D721Med (cell line): ENCODE measurements around the gene CCDC127.

Experiments
- DNase-seq: peaks from one replicate; pipeline ENCODE4 v3.0.0; 2011; ENCODE audit warnings: low spot score; ENCODE audit not compliant: insufficient read length
- FAIRE-seq: peaks from 2 replicates; lab custom pipeline; 2011; peaks lifted over from hg19 to GRCh38; lab: Jason Lieb, UNC
- TF ChIP-seq, protein P1 (sequence below): IDR thresholded peaks from 2 replicates; pipeline ENCODE4 v1.5.1; 2012; ENCODE audit warnings: mild to moderate bottlenecking, control low read depth; ENCODE audit not compliant: insufficient read depth; ENCODE audit errors: missing control alignments

Gene CCDC127

DNA sequence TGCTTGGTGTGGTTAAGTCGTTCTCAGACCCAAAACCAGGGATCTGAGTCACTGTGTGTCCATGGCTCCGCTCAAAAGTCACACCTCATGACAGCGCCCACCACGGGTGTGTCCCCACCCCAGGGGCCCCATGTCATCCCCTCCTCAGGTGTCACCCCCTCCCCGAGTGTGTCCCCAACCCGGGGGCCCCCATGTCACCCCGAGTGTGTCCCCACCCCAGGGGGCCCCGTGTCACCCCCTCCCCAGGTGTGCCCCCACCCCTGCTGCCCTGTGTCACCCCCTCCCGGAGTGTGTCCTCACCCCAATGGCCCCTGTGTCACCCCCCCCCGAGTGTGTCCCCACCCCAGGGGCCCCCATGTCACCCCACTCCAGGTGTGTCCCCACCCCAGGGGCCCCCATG is 21.6 kb downstream of the CCDC127 start:
- TF ChIP-seq, protein P1, sequence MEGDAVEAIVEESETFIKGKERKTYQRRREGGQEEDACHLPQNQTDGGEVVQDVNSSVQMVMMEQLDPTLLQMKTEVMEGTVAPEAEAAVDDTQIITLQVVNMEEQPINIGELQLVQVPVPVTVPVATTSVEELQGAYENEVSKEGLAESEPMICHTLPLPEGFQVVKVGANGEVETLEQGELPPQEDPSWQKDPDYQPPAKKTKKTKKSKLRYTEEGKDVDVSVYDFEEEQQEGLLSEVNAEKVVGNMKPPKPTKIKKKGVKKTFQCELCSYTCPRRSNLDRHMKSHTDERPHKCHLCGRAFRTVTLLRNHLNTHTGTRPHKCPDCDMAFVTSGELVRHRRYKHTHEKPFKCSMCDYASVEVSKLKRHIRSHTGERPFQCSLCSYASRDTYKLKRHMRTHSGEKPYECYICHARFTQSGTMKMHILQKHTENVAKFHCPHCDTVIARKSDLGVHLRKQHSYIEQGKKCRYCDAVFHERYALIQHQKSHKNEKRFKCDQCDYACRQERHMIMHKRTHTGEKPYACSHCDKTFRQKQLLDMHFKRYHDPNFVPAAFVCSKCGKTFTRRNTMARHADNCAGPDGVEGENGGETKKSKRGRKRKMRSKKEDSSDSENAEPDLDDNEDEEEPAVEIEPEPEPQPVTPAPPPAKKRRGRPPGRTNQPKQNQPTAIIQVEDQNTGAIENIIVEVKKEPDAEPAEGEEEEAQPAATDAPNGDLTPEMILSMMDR: no peak
- DNase-seq (no peak), FAIRE-seq (no peak)

DNA sequence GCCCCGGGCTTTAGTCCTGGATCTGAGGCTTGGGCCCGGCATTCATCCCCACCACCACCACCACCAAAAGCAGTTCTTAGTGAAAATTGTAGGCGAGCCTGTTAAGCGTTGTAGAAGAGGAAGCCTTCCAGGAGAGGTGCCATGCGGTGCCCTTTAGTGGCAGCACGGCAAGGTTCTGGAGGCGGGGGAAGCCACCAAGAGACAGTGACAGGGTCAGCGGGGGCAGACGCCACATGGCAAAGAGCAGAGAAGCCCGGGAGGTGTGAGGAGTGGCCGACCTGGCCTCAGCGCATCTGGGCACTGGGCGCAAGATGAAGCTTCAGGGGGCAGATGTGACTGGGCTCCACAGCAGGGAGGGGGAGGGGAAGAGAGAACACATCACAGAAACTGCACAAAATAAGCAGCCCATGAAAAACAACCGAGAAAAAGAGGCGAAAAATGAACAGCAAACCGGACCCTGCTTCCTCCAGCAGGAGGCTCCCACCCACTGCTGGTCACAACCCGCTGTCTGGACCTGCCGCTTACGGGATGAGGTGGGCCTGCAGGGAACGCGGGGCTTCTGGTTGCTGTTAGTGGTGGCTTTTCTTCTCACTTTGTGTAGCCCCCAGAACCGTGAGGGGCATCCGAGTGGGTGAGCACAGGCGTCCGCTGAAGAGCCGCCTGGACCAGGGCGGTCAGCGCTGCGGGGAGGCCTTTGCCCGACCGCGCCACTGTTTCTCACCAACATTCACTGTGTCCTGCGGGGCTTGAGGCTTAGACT is 22.4 kb downstream of the CCDC127 start:
- DNase-seq (no peak), FAIRE-seq (no peak)
- TF ChIP-seq, protein P1: peak; percentile 23

DNA sequence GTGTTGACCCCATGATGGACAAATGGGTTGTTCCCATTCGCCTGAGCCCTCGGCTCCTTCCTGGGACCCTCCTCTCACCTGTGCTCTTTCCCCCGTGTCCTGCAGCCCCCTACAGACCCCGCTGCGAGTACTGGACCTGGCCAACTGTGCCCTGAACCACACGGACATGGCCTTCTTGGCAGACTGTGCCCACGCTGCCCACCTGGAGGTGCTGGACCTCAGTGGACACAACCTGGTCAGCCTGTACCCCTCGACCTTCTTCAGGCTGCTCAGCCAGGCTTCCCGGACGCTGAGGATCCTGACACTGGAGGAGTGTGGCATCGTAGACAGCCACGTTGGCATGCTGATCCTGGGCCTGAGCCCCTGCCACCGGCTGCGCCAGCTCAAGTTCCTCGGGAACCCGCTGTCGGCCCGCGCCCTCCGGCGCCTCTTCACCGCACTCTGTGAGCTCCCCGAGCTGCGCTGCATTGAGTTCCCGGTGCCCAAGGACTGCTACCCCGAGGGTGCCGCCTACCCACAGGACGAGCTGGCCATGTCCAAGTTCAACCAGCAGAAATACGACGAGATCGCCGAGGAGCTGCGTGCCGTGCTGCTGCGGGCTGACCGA is 23.2 kb downstream of the CCDC127 start:
- TF ChIP-seq, protein P1: no peak
- no peak for DNase-seq
- no peak for FAIRE-seq

DNA sequence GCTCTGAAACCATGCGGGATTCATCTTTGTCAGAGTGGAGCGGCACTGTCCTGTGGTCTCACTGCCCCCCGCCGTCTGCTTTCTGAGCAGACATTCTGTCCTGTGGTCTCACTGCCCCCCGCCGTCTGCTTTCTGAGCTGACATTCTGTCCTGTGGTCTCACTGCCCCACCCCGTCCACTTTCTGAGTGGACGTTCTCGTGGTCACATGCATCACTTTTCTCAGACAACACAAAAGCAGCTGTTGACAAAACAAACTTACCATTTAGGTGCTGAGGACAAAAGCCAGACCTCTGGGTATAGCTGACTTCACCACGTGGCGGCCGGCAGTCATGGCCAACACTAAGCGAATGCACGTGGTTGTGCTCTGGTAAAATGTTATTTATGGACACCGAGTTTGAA is 23.9 kb downstream of the CCDC127 start:
- no peak for FAIRE-seq
- TF ChIP-seq, protein P1: no peak
- DNase-seq: no peak

DNA sequence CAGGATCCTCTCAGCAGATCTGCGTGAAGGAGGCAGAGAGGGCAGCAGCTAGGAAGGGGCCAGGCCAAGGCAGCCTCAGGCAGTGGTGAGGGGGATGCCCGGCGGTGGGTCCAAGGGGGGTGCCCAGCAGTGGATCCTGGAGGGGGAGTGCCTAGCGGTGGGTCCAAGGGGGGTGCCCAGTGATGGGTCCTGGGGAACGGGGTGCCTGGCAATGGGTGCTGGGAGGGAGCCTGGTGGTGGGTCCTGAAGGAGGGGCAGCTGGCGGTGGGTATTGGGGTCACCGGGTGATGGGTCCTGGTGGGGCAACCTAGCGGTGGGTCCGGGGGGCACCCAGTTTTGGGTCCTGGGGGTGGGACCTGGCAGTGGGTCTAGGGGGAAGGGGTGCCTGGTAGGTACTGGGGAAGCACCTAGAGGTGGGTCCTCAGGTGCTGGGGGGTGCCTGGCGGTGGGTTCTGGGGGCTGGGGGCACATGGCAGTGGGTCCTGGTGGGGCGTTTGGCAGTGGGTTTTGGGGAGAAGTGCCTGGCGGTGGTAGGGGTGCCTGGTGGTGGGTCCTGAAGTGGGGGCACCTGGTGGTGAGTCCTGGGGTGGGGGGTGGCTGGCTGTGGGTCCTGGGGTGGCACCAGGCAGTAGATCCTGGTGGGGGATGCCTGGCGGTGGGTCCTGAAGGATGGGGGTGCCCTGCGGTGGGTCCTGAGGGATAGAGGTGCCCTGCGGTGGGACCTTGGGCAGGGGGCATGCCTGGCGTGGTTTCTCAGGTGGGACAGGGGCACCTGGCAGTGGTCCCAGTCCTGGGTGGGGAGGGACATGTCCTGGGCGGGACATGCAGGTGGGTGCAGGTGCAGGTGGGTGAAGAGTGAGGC is 24.8 kb downstream of the CCDC127 start:
- DNase-seq: no peak
- no peak for FAIRE-seq
- TF ChIP-seq, protein P1: no peak

DNA sequence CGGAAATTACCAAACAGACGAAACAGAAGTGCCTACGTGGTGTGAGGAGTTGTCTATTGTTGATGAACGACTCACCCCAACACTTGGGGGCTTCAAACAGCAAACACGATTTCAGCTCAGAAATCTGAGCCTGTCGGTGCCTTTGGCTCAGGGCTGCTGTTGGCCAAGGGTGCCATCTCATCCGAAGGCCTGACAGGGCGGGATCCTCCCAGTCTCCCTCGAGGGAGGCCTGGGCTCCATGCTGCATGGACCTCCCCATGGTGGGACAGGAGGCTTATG is 25.3 kb downstream of the CCDC127 start:
- TF ChIP-seq, protein P1: no peak
- FAIRE-seq (no peak), DNase-seq (no peak)
